PC-3 (cell line): ENCODE data around the gene PLA2G2E. TPM values are rescaled to one million over a fixed set of nuclear protein-coding genes. Genes with fewer than 3 reads are reported as not detected.

Source experiments
- ATAC-seq: fragments of 200-7000 bp; cut with Tn5 transposase; 2 replicates; pipeline ENCODE4 v1.9.1; 2020; ENCODE audit warnings: mild to moderate bottlenecking, moderate library complexity
- BruUV-seq: library from RNA; stranded (reverse); fragments of 400-500 nt; replicated peaks from 2 replicates; lab custom pipeline; 2021; lab: Mats Ljungman, UMichigan
- CTCF ChIA-PET: fragments of 300-600 bp; sonication (Branson Sonifier 250); formaldehyde crosslinking; loops from one replicate; lab custom pipeline; 2022; ENCODE audit warnings: antibody characterized with exemption; lab: Charles Lee
- POLR2A ChIA-PET: fragments of 300-600 bp; sonication (Branson Sonifier 250); formaldehyde crosslinking; loops from one replicate; lab custom pipeline; 2022; ENCODE audit warnings: antibody characterized with exemption; ENCODE audit not compliant: unreplicated experiment; lab: Charles Lee
- DNase-seq: peaks from one replicate; pipeline ENCODE4 v3.0.0-alpha.2; 2015
- H2AFZ ChIP-seq: fragments of 300-600 bp; sonication (generic); 2 replicates; pipeline ENCODE4 v1.6.0; 2016; ENCODE audit warnings: antibody characterized with exemption, low read length
- H3F3A ChIP-seq: fragments of 300-600 bp; sonication (generic); one replicate; pipeline ENCODE4 v1.6.0; 2017; ENCODE audit warnings: antibody characterized with exemption, low read length, control low read depth, mild to moderate bottlenecking; ENCODE audit not compliant: unreplicated experiment
- H3K27ac ChIP-seq: fragments of 300-600 bp; sonication (generic); 2 replicates; pipeline ENCODE4 v1.5.1; 2016; ENCODE audit warnings: mild to moderate bottlenecking, low read length
- H3K27me3 ChIP-seq: fragments of 300-600 bp; sonication (generic); 2 replicates; pipeline ENCODE4 v1.6.1; 2016; ENCODE audit warnings: low read length, mixed read lengths
- H3K36me3 ChIP-seq: fragments of 300-600 bp; sonication (generic); 2 replicates; pipeline ENCODE4 v1.6.1; 2016; ENCODE audit warnings: low read depth, mixed run types, low read length, mixed read lengths
- H3K4me1 ChIP-seq: fragments of 300-600 bp; sonication (generic); 2 replicates; pipeline ENCODE4 v1.5.1; 2016; ENCODE audit warnings: low read length; ENCODE audit not compliant: insufficient read depth
- H3K4me2 ChIP-seq: fragments of 300-600 bp; sonication (generic); 2 replicates; pipeline ENCODE4 v1.6.0; 2016; ENCODE audit warnings: low read length
- H3K4me3 ChIP-seq: fragments of 300-600 bp; sonication (generic); 2 replicates; pipeline ENCODE4 v1.5.1; 2016; ENCODE audit warnings: mild to moderate bottlenecking, low read length, mixed read lengths
- H3K79me2 ChIP-seq: fragments of 300-600 bp; sonication (generic); 2 replicates; pipeline ENCODE4 v1.6.1; 2017; ENCODE audit warnings: low read length, mixed read lengths
- H3K9ac ChIP-seq: fragments of 300-600 bp; sonication (generic); 2 replicates; pipeline ENCODE4 v1.6.0; 2016; ENCODE audit warnings: mild to moderate bottlenecking, low read length
- H3K9me2 ChIP-seq: fragments of 300-600 bp; sonication (generic); replicated peaks from 2 replicates; pipeline ENCODE4 v1.6.1; 2016; ENCODE audit warnings: mixed run types, low read length, mixed read lengths
- H3K9me3 ChIP-seq: fragments of 300-600 bp; sonication (generic); 2 replicates; pipeline ENCODE4 v1.6.1; 2016; ENCODE audit warnings: low read length, mixed read lengths
- H4K20me1 ChIP-seq: fragments of 300-600 bp; sonication (generic); 2 replicates; pipeline ENCODE4 v1.6.1; 2016; ENCODE audit warnings: low read length, mixed read lengths
- EZH2 ChIP-seq: fragments of 300-600 bp; sonication (generic); IDR thresholded peaks from one replicate; pipeline ENCODE4 v1.6.1; 2017; ENCODE audit warnings: antibody characterized with exemption, mild to moderate bottlenecking, low read length; ENCODE audit not compliant: unreplicated experiment
- EZH2phosphoT487 ChIP-seq: fragments of 300-600 bp; sonication (generic); IDR thresholded peaks from 2 replicates; pipeline ENCODE4 v1.6.1; 2018; ENCODE audit warnings: mild to moderate bottlenecking, antibody characterized with exemption, low read length, borderline replicate concordance
- intact Hi-C: fragments of 100-400 bp; cut with micrococcal nuclease; formaldehyde crosslinking; loops from 2 replicates; pipeline ENCODE4 v1.9.0; 2023
- total RNA-seq: library from RNA; depleted of rRNA; stranded (reverse); fragments of >200 nt; gene quantifications from 2 replicates; pipeline ENCODE4 v1.2.3, GENCODE V29; 2014
- TF ChIP-seq, protein P1 (sequence below): fragments of 300-600 bp; sonication (generic); conservative IDR thresholded peaks from 2 replicates; pipeline ENCODE4 v1.5.1; 2017; ENCODE audit warnings: antibody characterized with exemption, low read depth, mild to moderate bottlenecking, low read length

The PLA2G2E gene
- total RNA-seq, 1 experiment from 2014 or later, result not detected

DNA sequence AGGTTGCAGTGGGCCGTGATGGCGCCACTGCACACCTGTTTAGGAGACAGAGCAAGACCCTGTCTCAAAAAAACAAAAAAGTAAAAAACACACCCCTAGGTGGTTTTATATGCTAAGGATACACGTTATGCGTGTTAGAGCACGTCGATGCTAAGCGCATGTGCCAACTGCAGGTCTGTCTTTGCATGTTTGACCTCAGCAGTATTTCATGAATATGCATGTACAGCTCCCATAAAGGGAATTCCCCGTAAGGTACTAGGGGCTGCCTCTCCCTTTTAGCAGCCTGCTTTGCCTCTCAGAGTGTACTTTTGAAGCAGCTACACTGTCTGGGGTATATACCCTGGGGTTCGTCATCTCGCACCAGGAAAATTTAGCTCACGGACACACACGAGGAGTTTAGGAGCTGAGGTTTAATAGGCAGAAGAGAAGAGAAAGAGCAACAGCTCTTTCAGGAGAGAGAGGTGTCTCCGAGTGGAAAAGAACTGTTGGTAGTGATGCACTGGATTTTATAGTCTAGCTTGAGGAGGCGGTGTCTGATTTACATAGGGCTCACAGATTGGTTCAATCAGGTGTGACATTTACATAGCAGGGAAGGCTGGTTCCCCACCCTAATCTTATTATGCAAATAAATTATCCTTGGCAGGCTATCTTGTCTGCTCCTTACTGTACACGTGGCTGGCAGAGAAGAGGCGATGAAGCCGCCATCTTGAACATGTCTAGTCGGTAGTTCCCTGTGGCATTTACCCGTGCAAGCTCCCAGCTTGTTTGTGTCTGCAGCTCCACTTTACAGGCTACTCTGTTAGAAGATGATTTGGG is 45.4 kb downstream of the PLA2G2E start:
- DNase-seq (no peak), ATAC-seq (no peak)
- H3K9me2 ChIP-seq, result no peaks in the 10 kb centered on the region
- BruUV-seq, result TSS peak; percentile 84
- no peak for TF ChIP-seq EZH2phosphoT487
- TF ChIP-seq, protein P1, sequence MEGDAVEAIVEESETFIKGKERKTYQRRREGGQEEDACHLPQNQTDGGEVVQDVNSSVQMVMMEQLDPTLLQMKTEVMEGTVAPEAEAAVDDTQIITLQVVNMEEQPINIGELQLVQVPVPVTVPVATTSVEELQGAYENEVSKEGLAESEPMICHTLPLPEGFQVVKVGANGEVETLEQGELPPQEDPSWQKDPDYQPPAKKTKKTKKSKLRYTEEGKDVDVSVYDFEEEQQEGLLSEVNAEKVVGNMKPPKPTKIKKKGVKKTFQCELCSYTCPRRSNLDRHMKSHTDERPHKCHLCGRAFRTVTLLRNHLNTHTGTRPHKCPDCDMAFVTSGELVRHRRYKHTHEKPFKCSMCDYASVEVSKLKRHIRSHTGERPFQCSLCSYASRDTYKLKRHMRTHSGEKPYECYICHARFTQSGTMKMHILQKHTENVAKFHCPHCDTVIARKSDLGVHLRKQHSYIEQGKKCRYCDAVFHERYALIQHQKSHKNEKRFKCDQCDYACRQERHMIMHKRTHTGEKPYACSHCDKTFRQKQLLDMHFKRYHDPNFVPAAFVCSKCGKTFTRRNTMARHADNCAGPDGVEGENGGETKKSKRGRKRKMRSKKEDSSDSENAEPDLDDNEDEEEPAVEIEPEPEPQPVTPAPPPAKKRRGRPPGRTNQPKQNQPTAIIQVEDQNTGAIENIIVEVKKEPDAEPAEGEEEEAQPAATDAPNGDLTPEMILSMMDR, result no peak
- TF ChIP-seq EZH2, result no peak
- intact Hi-C loops, result no loop called here
- H3K36me3 ChIP-seq, result no peaks in the 10 kb centered on the region
- no peak overlapping the region for H3K27ac ChIP-seq
- H3K4me3 ChIP-seq, result no peak overlapping the region
- no peaks in the 10 kb centered on the region for H3K9me3 ChIP-seq
- ChIA-PET POLR2A (no interaction called here), CTCF (no interaction called here)
- H3K27me3 ChIP-seq, result no peaks in the 10 kb centered on the region
- H3K4me2 ChIP-seq, result no peak overlapping the region
- peaks cover 4% of the 10 kb centered on the region; the same call in 1 of the 2 replicates for H3K4me1 ChIP-seq
- H3K79me2 ChIP-seq, result peaks cover 8% of the 10 kb centered on the region
- peaks cover 4% of the 10 kb centered on the region; the same call in 1 of the 2 replicates for H4K20me1 ChIP-seq
- no peak overlapping the region for H2AFZ ChIP-seq
- no peak overlapping the region for H3K9ac ChIP-seq
- no peaks in the 10 kb centered on the region for H3F3A ChIP-seq

DNA sequence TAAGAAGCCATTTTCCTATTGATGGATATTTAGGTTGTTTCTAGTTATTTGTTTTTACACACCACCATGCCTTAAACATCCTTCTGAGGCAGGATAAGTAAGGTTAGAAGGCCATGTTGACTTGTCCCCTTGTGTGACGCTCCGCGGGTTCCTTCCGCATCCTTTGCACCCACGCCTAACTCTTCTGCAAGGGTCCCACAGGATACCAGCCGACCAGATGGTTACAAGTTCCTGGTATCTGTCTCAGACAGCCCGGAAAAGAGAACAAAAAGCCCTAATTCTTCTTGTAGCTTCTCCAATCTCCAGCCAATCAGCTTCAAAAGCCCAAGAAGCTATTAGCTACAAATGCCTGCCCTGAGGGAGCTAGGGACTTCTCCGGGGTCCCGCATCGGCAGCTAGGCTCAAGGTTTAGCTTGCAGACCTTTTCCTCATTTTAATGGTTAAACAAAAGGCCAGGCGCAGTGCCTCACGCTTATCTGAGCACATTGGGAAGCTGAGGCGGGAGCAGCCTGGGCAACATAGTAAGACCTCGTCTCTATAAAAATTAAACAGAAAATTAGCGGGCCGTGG is 46.2 kb downstream of the PLA2G2E start:
- H4K20me1 ChIP-seq, result no peaks in the 10 kb centered on the region
- H3K79me2 ChIP-seq, result 0 out of 2 replicates have a peak, but pooled peaks cover under 1% of the 10 kb centered on the region
- H3K9me2 ChIP-seq, result no peaks in the 10 kb centered on the region
- no peaks in the 10 kb centered on the region for H3F3A ChIP-seq
- H3K27ac ChIP-seq, result no peak overlapping the region
- ChIA-PET POLR2A (no interaction called here), CTCF (no interaction called here)
- no peaks in the 10 kb centered on the region for H3K9me3 ChIP-seq
- H3K4me3 ChIP-seq, result no peak overlapping the region
- H3K9ac ChIP-seq, result no peak overlapping the region
- intact Hi-C loops, result no loop called here
- no peaks in the 10 kb centered on the region for H3K36me3 ChIP-seq
- no peaks in the 10 kb centered on the region for H3K27me3 ChIP-seq
- peaks cover 12% of the 10 kb centered on the region for H3K4me1 ChIP-seq
- no TSS peak for BruUV-seq
- H3K4me2 ChIP-seq, result no peak overlapping the region
- H2AFZ ChIP-seq, result no peak overlapping the region
- ATAC-seq, result no peak
- no peak for TF ChIP-seq EZH2
- TF ChIP-seq, protein P1, result no peak
- no peak for TF ChIP-seq EZH2phosphoT487
- DNase-seq, result no peak
